Stimulated activated CD4-positive, alpha-beta T cell treated with anti-CD3 and anti-CD28 coated beads, TNF-alpha, amount 100 ng/mL, for 48 hours (primary cell): ENCODE measurements around the gene SDR42E2.
A peak's percentile ranks its signal among the peaks of the same experiment; 100 is the strongest.
"Not testable (repeated sequence)": the region's sequence is repeated elsewhere in the genome, so short reads cannot be mapped to it uniquely, and the experiment has no call there.

Experiments used
- DNase-seq, 3 donors: peaks; one replicate each; pipeline ENCODE4 v3.0.0-alpha.2; 2020; ENCODE audit warnings: low read depth in 3 of 3

Gene SDR42E2

DNA sequence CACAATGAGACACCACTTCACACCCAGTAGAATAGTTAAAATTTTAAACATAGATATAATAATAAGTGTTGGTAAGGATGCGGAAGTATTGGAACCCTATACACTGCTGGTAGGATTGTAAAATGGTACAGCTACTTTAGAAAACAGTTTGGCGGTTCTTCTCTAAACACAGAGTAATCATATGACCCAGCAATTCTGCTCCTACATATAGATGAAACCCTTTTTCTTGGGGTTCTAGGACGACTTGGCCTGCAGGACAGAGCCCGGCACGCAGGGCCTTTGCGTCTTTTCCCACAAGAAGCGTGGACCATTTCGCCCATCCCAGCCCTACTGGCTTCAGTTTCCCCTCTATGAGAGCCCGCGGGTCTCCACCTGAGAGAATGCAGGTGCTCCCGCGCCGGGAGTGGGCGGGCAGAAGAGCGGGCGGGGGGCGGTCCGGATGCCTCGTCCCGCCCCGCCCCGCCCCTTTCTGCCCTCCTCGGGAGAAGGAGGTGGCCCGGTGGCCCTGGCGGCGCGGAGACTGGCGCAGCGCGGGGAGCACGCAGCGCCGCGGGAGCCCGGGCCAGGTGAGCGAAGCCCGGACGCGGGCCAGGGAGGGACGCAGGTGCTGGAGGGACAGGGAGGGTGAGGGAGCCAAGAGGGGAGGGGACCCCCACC is at the start of gene SDR42E2:
SDR42E2 (plus strand) TSS at position 508 of the 657 bp plus-strand sequence. CDS start 3,077 bp downstream, outside the sequence.
- peak in 1 of 3 donors; percentile 31 for DNase-seq

DNA sequence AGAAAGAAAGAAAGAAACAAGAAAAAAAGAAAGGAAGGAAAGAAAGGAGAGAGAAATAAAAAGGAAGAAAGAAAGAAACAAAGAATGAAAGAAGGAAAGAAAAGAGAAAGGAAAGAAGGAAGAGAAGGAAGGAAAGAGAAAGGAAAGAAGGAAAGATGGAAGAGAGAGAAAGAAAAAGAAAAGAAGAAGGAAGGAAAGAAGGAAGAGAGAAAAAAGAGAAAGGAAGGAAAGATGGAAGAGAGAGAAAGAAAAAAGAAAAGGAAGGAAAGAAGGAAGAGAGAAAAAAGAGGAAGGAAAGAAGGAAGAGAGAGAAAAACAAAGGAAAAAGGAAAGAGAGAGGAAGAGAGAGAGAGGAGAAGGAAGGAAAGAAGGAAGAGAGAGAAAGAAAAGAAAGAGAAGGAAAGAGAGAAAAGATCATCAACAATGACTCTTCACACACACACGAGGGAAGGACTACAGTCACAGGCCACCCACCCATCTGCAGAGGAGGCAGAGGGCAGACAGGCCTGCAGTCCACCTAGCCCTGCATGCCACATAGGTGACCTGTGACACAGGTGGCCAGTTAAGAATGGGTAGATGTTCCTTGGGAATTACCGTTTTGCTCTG is 46.1 kb upstream of the SDR42E2 start:
- DNase-seq = no peak

DNA sequence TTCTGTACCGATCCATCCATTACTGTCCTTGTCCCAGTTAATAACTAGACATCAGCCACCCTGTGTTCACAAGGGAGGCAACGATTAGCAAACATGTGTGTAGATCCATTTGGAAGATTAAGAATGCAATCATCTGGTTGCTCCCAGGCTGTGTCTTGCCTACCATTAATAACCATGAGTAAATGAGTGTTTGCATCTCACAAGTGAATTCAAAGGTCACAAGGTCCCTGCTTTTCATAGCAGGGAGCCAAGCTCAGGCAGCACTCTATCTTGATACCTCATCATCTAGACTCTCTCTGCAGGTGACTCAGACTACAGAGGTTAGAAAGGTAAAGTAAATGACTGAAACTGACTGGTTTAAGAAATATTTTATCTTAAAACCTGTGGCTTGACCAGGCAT is 44.7 kb upstream of the SDR42E2 start:
- no peak for DNase-seq

DNA sequence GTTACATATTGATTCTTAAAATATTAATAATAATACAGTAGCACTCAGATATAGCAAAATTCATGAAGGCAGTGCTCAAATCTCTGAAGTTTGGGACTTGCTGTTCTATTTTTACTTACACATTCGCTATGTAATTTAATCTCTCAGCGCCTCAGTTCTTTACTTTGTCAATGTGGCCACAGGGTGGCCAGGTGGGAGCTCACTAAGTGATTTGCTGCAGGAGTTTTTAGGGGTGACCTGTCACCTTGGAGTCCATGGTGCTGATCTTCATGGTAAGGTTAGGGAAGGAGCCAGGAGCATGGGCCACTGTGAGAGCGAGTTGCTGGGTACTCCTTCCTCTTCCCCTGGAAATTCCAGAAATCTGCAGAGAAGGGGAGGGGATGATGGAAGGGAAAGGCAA is 41.9 kb upstream of the SDR42E2 start:
- DNase-seq = no peak

DNA sequence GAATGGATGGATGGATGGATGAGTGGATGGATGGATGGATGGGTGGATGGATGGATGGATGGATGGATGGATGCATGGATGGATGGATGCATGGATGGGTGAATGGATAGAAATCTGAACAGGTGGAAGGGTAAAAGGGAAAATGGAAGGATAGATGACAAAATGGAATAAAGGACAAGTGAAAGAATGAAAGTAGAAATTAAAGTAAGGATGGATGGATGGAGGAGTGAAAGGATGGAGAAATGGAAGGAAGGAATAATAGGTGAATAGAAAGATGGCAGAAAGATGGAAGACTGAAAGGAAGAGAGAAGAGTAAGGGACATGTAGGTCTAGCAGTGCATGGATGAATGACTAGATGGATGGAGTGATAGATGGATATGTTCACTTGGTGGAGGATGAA is 40.1 kb upstream of the SDR42E2 start:
- DNase-seq = no peak

DNA sequence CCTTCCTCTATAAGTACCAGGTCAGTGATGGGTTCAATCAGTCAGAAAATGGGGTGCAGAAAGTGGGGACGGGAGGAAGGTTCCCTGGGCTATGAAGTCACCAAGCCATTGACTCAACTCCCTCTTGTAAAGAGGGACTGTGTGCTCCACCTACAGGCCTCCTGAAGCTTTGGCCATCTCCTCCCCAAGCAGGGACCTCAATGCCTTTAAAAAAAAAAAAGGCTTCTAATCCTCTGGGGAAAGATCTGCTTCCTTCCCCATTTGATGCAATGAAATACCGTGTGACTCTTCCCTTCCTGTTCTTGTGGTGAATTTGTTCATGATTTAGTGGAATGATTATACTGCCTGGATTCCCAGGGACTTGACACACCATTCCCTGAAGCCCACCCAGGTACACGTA is 39.2 kb upstream of the SDR42E2 start:
- no peak for DNase-seq

DNA sequence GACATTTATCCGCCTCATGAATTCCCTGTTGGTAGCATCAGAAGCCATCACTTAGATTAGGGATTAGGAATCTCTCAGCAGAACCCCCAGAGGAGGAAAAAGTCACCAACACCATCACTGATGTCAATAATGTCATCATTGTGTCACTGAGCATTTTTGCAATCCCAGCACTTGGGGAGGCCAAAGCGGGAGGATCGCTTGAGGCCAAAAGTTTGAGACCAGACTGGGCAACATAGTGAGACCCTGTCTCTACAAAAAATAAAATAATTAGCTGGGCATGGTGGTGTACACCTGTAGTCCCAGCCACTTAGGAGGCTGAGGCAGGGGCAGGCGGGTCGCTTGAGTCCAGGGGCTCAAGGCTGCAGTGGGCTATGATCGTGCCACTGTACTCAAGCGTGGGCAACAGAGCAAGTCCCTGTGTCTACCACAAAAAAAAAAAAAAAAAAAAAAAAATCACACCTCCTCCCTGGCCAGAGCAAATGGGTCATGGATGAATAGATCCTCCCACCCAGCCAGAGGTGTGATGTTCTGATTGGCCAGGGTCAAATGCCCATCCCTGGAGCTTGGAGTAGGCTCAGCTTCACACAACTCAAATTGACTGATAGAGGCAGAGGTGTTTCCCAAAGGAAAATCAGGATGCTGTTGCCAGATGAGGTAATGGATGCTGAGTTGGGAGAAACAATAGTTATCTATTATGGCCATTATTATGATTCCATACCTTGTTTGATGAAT is 38.4 kb upstream of the SDR42E2 start:
- DNase-seq = no peak

DNA sequence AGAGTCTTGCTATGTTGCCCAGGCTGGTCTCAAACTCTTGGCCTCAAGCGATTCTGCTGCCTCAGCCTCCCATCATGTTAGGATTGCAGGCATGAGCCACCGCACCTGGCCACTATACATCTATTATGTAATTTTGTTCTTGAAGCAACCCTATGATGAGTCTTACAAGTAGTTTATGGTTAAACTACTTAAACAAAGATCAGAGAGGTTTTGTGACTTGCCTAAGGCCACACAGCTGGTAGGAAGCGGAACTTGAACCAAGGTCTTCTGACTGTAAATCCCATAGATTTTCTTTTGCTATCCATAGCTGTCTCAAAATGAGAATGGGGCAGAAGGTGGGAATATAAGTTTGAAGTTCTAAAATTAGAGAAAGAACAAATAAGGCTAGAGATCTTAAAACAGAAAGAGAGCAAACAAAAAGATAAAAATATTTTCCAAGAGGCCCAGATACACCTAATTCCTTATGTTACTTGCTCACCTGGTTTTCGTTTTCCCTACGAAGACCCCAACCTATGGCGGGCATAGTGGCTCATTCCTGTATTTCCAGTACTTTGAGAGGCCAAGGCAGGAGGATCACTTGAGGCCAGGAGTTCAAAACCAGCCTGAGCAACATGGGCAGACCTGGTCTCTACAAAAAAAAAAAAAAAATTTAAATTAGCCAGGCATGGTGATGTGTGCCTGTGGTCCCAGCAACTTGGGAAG is 37.6 kb upstream of the SDR42E2 start:
- no peak for DNase-seq

DNA sequence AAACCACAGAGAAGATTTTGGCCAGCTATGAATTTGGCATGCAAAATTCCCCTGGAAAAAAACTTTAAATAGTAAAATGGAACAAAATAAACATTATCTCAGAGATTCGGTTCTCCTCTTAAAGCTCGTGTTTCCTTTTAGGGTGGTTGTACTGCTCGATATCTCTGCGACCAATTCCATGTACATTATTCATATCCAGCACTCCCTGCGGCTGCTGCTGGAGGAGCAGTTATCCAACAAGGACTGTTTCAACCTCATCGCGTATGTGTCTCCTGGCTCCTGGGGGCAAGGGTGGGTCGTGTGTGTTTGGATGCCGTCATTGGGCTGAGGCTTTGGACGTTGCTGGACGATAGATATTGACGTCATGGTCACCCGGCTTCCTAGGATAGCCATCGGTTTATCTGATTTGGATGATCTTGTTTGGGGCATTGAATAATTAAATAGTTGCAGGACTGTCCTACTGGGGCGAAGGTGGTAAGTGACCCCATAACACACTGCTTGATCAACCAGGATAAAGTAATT is 36.2 kb upstream of the SDR42E2 start:
- no peak for DNase-seq

DNA sequence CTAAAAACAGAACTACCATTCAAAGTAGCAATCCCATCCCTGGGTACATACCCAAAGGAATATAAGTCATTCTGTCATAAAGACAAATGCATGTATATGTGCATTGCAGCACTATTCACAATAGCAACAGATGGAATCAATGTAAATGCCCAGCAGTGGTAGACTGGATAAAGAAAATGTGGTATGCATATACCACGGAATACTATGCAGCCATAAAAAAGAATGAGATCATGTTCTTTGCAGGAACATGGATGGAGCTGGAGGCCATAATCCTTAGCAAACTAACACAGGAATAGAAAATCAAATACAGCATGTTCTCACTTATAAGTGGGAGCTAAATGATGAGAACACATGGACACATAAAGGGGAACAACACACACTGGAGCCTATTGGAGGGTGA is 33.8 kb upstream of the SDR42E2 start:
- DNase-seq = not testable (repeated sequence)

DNA sequence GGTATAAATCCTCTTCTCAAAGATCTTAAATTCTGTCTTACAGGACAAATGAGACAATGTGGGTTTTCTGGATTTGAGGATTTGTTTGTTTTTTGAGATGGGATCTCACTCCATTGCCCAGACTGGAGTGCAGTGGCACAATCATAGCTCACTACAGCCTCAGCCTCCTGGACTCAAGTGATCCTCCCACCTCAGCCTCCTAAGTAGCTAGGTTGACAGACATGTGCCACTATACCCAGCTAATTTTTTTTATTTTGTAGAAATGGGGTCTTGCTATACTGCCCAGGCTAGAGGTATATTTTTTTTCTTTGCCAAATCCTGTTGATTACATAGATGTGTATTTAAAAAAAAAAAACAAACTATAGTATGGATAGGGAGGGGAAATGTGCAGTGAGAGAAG is 31.8 kb upstream of the SDR42E2 start:
- DNase-seq = no peak

DNA sequence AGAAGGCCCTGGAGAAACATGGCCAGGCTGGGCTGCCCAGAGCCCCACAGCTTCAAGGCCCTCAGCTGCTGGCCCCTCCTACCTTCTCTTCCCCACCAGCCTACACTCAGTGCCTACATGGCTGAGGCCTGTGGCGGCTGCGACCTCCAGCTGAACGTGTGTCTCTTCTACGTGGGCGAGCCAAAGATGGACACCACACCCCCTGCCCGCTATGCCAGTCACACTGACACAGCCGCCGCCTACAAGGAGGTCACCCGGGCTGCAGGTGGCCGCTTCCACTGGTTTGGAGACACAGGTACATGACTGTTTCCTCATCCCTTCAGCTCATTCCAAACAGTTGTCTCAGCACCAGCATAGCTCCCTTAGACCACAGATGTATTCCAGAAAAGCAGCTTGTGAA is 29.5 kb upstream of the SDR42E2 start:
- DNase-seq = no peak

DNA sequence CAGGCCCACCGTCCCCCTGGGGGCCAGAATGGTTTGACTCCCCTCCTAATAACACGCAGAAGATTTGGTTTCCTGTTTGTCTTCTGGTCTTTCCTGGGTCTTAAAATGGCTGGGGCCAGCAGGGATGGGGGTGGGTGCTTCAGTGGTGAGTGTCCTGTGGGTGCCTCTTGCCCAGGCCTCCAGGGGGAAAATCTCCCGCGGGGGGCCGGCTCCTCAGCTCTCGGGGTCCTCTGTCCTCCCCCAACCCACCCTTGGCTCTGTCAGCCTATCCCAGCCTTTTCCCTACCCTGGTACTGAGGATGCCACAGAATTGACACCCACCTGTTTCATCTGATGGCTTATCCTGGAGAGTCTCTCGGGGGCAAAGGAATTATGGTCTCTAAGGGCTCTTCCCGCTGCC is 23.8 kb upstream of the SDR42E2 start:
- DNase-seq = no peak

DNA sequence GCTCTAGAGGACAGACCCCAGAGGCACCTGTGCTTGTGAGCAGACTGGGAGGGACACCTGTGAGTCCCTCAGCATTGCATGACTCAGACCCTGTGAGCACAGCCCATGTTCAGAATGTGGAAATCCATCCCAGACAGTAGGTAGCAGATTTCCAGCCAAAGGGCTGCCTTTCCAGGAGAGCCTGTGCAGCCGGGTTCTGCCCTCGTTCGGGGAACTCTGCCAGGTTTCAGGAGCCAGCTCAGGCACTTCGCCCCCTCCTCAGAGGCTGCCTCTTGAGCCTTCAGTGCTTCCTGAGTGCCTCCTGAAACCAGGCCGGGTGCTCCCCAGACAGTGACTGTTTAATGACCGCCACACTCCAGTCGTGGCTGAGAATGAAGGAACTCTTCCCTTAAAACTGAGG is 23.3 kb upstream of the SDR42E2 start:
- no peak for DNase-seq

DNA sequence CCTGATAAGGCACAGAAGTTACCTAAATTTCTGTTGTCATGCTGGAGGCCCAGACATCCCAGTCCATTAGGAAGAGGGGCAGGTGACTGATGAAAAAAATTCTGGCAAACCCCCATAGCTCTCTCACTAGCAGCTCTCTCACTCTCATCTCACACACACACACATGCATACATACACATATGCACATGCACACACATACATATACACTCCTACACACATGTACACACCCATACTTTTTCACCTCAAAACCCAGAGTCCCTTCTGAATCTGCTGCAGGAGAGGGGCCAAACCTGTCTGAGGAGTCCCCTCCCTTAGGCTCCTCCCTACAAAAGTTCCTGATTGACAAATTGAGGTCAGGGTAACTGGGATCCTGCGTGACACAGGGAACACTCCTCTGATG is 22.6 kb upstream of the SDR42E2 start:
- DNase-seq = no peak

DNA sequence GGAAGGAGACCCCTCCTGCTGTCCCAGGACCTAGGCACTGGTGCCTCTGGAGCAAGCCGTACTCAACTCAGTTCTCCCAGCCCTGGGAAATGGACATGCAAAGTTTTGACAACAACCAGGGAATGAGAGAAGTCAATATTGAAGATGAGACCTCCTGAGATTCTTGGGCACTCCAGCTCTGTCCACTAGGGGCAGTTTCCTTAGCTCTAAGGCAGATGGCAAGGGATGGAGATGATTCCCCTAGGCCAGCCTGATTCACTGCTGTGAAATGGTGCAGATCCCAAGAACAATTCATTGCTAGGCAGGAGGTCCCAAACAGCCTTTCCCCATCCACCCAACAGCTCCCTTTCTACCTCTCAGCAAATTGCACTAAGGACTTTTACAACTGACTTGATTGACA is 20.5 kb upstream of the SDR42E2 start:
- DNase-seq = no peak

DNA sequence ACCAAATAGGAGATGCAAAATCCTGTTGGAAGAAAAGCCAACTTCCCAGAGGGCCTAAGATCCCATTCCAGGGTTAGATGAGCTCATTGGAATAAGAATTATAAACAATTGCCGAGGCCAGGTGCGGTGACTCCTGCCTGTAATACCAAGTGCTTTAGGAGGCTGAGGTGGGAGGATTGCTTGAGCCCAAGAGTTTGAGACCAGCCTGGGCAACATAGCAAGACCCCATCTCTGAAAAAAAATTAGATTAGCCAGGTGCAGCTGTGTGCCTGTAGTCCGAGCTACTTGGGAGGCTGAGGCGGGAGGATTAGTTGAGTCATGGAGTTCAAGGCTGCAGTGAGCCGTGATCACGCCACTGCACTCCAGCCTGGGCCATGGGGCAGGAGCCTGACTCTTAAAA is 17.8 kb upstream of the SDR42E2 start:
- no peak for DNase-seq

DNA sequence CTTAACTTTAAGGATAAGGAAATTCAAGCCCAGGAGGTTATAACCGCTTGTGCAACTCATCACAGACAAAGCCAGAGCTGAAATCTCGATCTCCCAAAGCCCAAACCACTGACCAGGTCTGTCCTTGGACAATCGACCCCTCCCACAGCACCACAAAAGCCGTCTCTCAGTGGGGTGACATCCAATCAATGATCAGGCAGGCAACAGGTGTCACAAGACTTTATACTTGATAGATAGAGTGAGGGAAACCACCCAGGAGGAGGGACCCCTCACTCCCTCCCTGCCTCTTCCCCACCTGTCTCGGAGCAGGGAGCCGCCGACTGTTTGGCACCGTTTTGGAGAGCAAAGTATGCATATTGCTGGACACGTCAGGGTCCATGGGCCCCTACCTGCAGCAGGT is 14.5 kb upstream of the SDR42E2 start:
- no peak for DNase-seq

DNA sequence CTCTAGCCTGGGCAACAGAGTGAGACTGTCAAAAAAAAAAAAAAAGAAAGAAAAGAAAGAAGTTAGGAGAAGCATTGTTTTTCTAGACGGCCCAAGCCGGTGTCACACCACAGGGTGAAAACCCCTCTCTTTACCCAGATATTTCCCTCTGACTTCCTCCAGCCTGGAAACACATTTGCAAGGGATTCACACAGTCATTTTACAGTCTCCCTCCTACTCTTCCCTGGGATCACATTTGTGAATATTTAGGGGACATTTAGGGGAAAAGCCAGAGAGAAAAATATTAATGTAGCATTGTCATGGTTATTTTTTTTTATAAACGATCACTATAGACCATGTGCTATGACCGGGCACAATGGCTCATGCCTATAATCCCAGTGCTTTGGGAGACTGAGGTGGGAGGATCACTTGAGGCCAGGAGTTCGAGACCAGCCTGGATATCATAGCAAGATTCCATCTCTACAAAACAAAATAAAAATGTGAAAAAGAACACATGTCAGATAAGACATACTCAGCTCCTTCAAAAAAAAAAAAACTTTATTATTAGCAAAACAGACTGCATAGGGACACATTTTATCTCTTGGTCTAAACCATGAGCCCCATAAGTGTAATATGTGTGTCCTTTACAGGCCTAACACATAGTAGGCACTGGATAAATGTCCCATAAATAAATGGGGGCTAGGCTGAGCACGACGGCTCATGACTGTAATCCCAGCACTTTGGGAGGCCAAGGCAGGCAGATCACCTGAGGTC is 10.9 kb upstream of the SDR42E2 start:
- no peak for DNase-seq

DNA sequence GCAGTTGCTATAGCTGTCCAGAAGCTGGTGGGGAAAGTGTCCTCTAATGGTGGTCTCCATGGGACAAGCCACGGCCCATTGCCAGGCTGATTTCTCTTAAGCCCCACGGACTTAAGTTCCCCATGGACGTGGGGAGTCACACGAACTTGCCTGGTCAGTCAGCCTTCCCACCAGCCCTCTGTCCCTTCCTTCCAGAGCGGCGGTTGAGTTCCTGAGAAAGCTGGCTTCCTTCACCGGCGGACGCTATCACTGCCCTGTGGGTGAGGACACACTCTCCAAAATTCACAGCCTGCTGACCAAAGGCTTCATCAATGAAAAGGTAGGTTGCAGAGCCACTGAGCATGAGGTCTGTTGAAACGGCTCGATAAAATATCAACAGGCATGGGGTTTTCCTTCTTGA is 10.0 kb upstream of the SDR42E2 start:
- DNase-seq = no peak

DNA sequence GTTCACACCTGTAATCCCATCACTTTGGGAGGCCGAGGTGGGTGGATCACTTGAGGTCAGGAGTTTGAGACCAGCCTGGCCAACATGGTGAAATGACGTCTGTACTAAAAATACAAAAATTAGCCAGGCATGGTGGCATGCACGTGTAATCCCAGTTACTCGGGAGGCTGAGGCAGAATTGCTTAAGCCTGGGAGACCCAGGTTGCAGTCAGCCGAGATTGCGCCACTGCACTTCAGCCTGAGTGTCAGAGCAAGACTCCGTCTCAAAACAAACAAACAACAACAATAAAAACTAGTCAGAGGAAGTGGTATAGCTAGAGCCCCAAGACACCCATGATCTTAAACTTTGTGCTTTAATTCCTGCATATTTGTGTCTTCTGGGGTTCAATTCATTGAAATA is 9.2 kb upstream of the SDR42E2 start:
- DNase-seq = not testable (repeated sequence)

DNA sequence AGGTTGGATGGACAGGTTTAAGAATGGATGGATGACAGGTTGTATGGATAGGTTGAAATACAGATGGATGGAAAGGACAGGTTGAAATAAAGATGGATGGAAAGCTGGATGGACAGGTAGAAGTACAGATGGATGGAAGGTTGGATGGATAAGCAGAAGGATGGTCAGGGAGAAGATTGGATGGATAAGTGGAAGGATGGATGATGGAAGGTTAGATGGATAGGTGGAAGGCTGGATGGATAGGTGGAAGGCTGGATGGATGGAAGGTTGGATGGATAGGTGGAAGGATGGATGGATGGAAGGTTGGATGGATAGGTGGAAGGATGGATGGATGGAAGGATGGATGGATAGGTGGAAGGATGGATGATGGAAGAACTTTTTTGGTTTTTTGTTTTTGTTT is 905 bp upstream of the SDR42E2 start:
- no peak for DNase-seq
